Subcutaneous abdominal adipose tissue (tissue), 5 donors: ENCODE results near the gene TAF5.

ENCODE experiments used
- H3K27ac ChIP-seq: one replicate; pipeline ENCODE4 v1.7.0; 2013; ENCODE audit warnings: low read depth, mild to moderate bottlenecking, inconsistent platforms, low read length, moderate library complexity
- H3K27me3 ChIP-seq, 5 donors: one replicate each; pipeline ENCODE4 v1.7.0; 2013; ENCODE audit warnings: low read length in 5 of 5, inconsistent platforms in 1 of 5; ENCODE audit not compliant: control insufficient read depth in 5 of 5, insufficient read depth in 4 of 5
- H3K36me3 ChIP-seq, 5 donors: one replicate each; pipeline ENCODE4 v1.7.0; 2013; ENCODE audit warnings: low read length in 5 of 5; ENCODE audit not compliant: control insufficient read depth in 5 of 5, insufficient read depth in 5 of 5
- H3K4me1 ChIP-seq, 5 donors: one replicate each; pipeline ENCODE4 v1.7.0; 2013; ENCODE audit warnings: low read length in 5 of 5, mild to moderate bottlenecking in 3 of 5, moderate library complexity in 1 of 5; ENCODE audit not compliant: control insufficient read depth in 5 of 5, insufficient read depth in 5 of 5
- H3K4me3 ChIP-seq, 5 donors: one replicate each; pipeline ENCODE4 v1.7.0; 2013; ENCODE audit warnings: low read length in 5 of 5, low read depth in 1 of 5
- H3K9ac ChIP-seq, 5 donors: one replicate each; pipeline ENCODE4 v1.7.0; 2013; ENCODE audit warnings: low read length in 5 of 5, mild to moderate bottlenecking in 4 of 5, moderate library complexity in 3 of 5
- H3K9me3 ChIP-seq, 5 donors: one replicate each; pipeline ENCODE4 v1.7.0; 2013; ENCODE audit warnings: low read length in 5 of 5; ENCODE audit not compliant: control insufficient read depth in 5 of 5
- donor health status: healthy.
- donor health status: healthy.
- donor health status: healthy.
- donor health status: healthy.
- donor health status: healthy.

The TAF5 gene

DNA sequence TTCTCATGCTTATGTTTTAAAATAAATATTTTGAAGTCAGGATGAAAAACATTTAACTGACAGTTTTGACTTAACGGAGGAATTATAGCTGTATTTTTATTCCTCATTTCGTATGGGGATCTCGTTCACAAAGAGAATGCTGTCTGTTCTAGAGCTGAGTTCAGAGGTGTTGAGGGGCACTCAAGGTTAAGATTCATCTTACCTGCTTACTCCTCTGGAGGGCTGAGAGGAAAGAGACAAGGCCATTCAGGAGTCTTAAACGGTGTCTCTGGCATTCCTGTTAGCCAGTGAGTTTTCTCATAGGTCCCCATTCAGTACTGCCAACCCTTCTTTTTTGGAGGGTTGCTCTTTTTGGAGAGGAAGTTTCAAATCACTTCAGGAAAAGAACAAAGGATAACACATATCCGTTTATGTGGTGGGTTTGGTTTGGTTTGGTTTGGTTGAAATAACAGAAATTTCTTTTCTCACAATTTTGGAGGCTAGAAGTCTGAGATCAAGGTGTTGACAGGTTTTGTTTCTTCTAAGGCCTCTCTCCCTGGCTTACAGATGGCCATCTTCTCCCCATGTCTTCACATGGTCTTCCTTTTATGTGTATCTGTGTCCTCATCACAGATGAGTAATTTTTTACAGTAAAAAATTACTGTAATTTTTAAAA is 61.3 kb downstream of the TAF5 start:
- Histone ChIP-seq H3K9ac (no peak overlapping the region), H3K27ac (no peak overlapping the region), H3K4me3 (no peak overlapping the region), H3K9me3 (no peaks in the 10 kb centered on the region), H3K36me3 (peaks cover 32 to 71% (median 58%) of the 10 kb centered on the region in 5 donors), H3K27me3 (no peaks in the 10 kb centered on the region), H3K4me1 (peaks cover 0 to 5% (median 2%) of the 10 kb centered on the region in 5 donors)

DNA sequence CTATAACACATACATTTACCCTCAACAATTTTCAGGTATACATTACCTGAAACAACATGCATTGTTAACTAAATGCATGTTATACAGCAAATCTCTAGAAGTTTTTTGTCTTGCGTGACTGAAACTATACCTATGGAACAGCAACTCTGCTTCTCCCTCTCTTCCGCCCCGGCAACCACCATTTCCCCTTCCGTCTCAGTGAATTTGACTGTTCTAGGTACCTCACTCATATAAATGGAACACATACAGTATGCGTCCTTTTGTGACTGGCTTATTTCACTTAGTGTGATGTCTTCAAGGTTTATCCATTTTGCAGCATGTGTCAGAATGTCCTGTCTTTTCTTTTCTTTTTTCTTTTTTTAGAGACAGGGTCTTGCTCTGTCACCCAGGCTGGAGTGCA is 61.9 kb downstream of the TAF5 start:
- Histone ChIP-seq H3K27ac (no peak overlapping the region), H3K9me3 (no peaks in the 10 kb centered on the region), H3K4me3 (no peak overlapping the region), H3K9ac (no peak overlapping the region), H3K4me1 (peaks cover 0 to 11% (median 5%) of the 10 kb centered on the region in 5 donors), H3K36me3 (peaks cover 27 to 71% (median 58%) of the 10 kb centered on the region in 5 donors), H3K27me3 (no peaks in the 10 kb centered on the region)

DNA sequence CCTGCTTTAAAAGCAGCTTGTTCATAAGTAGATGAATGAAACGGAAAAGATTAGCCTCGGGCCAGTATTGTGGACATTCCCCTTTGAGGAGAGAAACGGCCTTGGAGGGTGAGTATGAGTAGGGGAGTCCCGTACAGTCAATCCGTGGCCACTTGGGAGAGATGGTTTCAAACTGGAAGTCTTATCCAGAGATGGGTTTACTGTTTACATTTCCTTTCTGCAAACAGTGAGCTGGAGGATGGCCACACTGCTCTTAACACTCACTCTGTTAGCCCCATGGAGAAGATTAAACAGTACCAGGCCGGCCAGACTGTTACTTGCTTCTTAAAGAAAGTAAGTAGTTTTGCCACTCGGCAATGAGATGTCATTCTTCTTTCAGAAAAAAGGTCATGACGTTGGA is 64.1 kb downstream of the TAF5 start:
- Histone ChIP-seq H3K27ac (no peak overlapping the region), H3K9me3 (no peaks in the 10 kb centered on the region), H3K9ac (no peak overlapping the region), H3K36me3 (peaks cover 24 to 73% (median 56%) of the 10 kb centered on the region in 5 donors), H3K4me1 (peaks cover 0 to 12% (median 5%) of the 10 kb centered on the region in 5 donors), H3K27me3 (no peaks in the 10 kb centered on the region), H3K4me3 (no peak overlapping the region)

DNA sequence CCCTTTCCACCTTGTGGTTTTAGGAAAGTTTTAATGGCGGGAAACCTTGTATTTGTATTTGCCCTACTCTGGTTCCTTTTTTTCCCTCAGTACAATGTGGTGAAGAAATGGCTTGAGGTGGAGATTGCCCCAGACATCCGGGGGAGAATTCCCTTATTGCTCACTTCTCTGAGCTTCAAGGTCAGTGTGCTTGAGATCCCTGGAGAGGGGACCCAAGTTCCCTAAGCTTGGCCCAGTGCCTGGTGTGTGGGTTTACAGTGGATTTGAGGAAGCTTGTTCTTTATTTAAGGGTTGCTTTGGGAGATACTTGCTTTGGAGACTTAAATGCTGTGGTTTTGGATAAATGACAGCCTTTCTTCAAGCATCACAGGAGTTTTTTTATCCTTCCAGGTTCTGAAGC is 66.1 kb downstream of the TAF5 start:
- Histone ChIP-seq H3K27me3 (no peaks in the 10 kb centered on the region), H3K27ac (no peak overlapping the region), H3K36me3 (peaks cover 18 to 73% (median 55%) of the 10 kb centered on the region in 5 donors), H3K4me3 (no peak overlapping the region), H3K9me3 (no peaks in the 10 kb centered on the region), H3K9ac (no peak overlapping the region), H3K4me1 (peaks cover 0 to 12% (median 5%) of the 10 kb centered on the region in 5 donors)
